HEK293 (cell line): ENCODE data around the gene CRYGA.

Experiments
- CTCF ChIA-PET: fragments of 350-600 bp; formaldehyde crosslinking; extraction: SDS; loops from one replicate; lab custom pipeline; 2021; ENCODE audit warnings: antibody characterized with exemption; lab: Yijun Ruan, JAX
- POLR2A ChIA-PET: fragments of 300-600 bp; formaldehyde crosslinking; extraction: SDS; loops from one replicate; lab custom pipeline; 2020; ENCODE audit warnings: antibody characterized with exemption, inconsistent platforms; lab: Yijun Ruan, JAX
- H3K27ac ChIP-seq: fragments of 200-500 bp; sonication (Bioruptor generic); 2 replicates; pipeline ENCODE4 v1.5.1; 2014; ENCODE audit warnings: low read depth, low read length, control low read depth, inconsistent platforms; ENCODE audit errors: extremely low read depth
- H3K36me3 ChIP-seq, 2 experiments: fragments of 200-500 bp in 1 of 2; sonication (Bioruptor generic) in 1 of 2; 1 replicate in 1 of 2; 2 replicates in 1 of 2; pipeline ENCODE4 v1.5.1; 2014 to 2017; ENCODE audit warnings: inconsistent platforms in 2 of 2, low read length in 2 of 2; ENCODE audit not compliant: control insufficient read depth in 2 of 2, insufficient read depth in 1 of 2
- H3K4me1 ChIP-seq: fragments of 200-500 bp; sonication (Bioruptor generic); 2 replicates; pipeline ENCODE4 v1.5.1; 2014; ENCODE audit warnings: mild to moderate bottlenecking, low read length, inconsistent platforms; ENCODE audit not compliant: control insufficient read depth, insufficient read depth
- H3K4me3 ChIP-seq: 2 replicates; pipeline ENCODE4 v1.5.1; 2011; ENCODE audit warnings: low read depth, mild to moderate bottlenecking, control low read depth, low read length, moderate library complexity
- H3K9me3 ChIP-seq: fragments of 200-500 bp; sonication (Bioruptor generic); 2 replicates; pipeline ENCODE4 v1.5.1; 2014; ENCODE audit warnings: low read depth, low read length, inconsistent platforms; ENCODE audit not compliant: control insufficient read depth, insufficient read depth
- BCL6B ChIP-seq: fragments of 450-650 bp; formaldehyde crosslinking; IDR thresholded peaks from 2 replicates; pipeline ENCODE4 v1.5.1; 2017; ENCODE audit warnings: missing biosample characterization, missing genetic modification characterization
- CTCF ChIP-seq: fragments of 450-650 bp; formaldehyde crosslinking; IDR thresholded peaks from 2 replicates; pipeline ENCODE4 v1.5.1; 2016; ENCODE audit warnings: missing biosample characterization, missing genetic modification characterization
- KLF9 ChIP-seq: fragments of 450-650 bp; formaldehyde crosslinking; IDR thresholded peaks from 2 replicates; pipeline ENCODE4 v1.5.1; 2016; ENCODE audit warnings: missing biosample characterization, missing genetic modification characterization, low read depth
- RBAK ChIP-seq: fragments of 450-650 bp; formaldehyde crosslinking; IDR thresholded peaks from 2 replicates; pipeline ENCODE4 v1.5.1; 2016; ENCODE audit warnings: missing biosample characterization, missing genetic modification characterization
- REPIN1 ChIP-seq: fragments of 450-650 bp; formaldehyde crosslinking; IDR thresholded peaks from 2 replicates; pipeline ENCODE4 v1.5.1; 2017; ENCODE audit warnings: missing biosample characterization, missing genetic modification characterization, low read depth
- SCRT1 ChIP-seq: fragments of 450-650 bp; formaldehyde crosslinking; IDR thresholded peaks from 2 replicates; pipeline ENCODE4 v1.5.1; 2016; ENCODE audit warnings: missing biosample characterization, missing genetic modification characterization, borderline replicate concordance
- ZBTB11 ChIP-seq: fragments of 450-650 bp; formaldehyde crosslinking; conservative IDR thresholded peaks from 2 replicates; pipeline ENCODE4 v1.5.1; 2016; ENCODE audit warnings: low read depth, missing biosample characterization, missing genetic modification characterization
- ZBTB7A ChIP-seq: fragments of 450-650 bp; formaldehyde crosslinking; IDR thresholded peaks from 2 replicates; pipeline ENCODE4 v1.5.1; 2016; ENCODE audit warnings: low read depth, missing biosample characterization, missing genetic modification characterization
- ZFP37 ChIP-seq: fragments of 450-650 bp; formaldehyde crosslinking; IDR thresholded peaks from 2 replicates; pipeline ENCODE4 v1.5.1; 2016; ENCODE audit warnings: missing biosample characterization, missing genetic modification characterization
- ZNF146 ChIP-seq: fragments of 450-650 bp; formaldehyde crosslinking; IDR thresholded peaks from 2 replicates; pipeline ENCODE4 v1.5.1; 2016; ENCODE audit warnings: missing biosample characterization, missing genetic modification characterization
- ZNF19 ChIP-seq: fragments of 450-650 bp; formaldehyde crosslinking; IDR thresholded peaks from 2 replicates; pipeline ENCODE4; 2016; ENCODE audit warnings: missing biosample characterization, missing genetic modification characterization, low read depth
- ZNF239 ChIP-seq: fragments of 450-650 bp; formaldehyde crosslinking; IDR thresholded peaks from 2 replicates; pipeline ENCODE4 v1.5.1; 2016; ENCODE audit warnings: missing biosample characterization, missing genetic modification characterization
- ZNF280D ChIP-seq: fragments of 450-650 bp; formaldehyde crosslinking; IDR thresholded peaks from 2 replicates; pipeline ENCODE4 v1.5.1; 2016; ENCODE audit warnings: missing biosample characterization, missing genetic modification characterization
- ZNF302 ChIP-seq: fragments of 450-650 bp; formaldehyde crosslinking; IDR thresholded peaks from 2 replicates; pipeline ENCODE4 v1.5.1; 2016; ENCODE audit warnings: missing biosample characterization, missing genetic modification characterization, low read depth
- ZNF404 ChIP-seq: fragments of 450-650 bp; formaldehyde crosslinking; IDR thresholded peaks from 2 replicates; pipeline ENCODE4 v1.5.1; 2017; ENCODE audit warnings: missing biosample characterization, missing genetic modification characterization
- ZNF530 ChIP-seq: fragments of 450-650 bp; formaldehyde crosslinking; IDR thresholded peaks from 2 replicates; pipeline ENCODE4 v1.5.1; 2016; ENCODE audit warnings: low read depth, missing biosample characterization, missing genetic modification characterization
- ZNF621 ChIP-seq: fragments of 450-650 bp; formaldehyde crosslinking; IDR thresholded peaks from 2 replicates; pipeline ENCODE4 v1.5.1; 2017; ENCODE audit warnings: missing biosample characterization, missing genetic modification characterization
- ZNF626 ChIP-seq: fragments of 450-650 bp; sonication (Bioruptor Pico); formaldehyde crosslinking; IDR thresholded peaks from 2 replicates; pipeline ENCODE4 v1.5.1; 2018; ENCODE audit warnings: missing biosample characterization, missing genetic modification characterization, inconsistent platforms
- ZNF664 ChIP-seq: fragments of 450-650 bp; formaldehyde crosslinking; IDR thresholded peaks from 2 replicates; pipeline ENCODE4 v1.5.1; 2016; ENCODE audit warnings: missing biosample characterization, missing genetic modification characterization
- ZSCAN30 ChIP-seq: fragments of 450-650 bp; IDR thresholded peaks from 2 replicates; pipeline ENCODE4 v1.5.1; 2018; ENCODE audit warnings: missing biosample characterization, mild to moderate bottlenecking, missing genetic modification characterization, moderate library complexity

CRYGA gene

GRCh38 chr2:208189069-208189809 is 25.9 kb upstream of the CRYGA start:
- Histone ChIP-seq H3K4me1 (no peaks in the 10 kb centered on the region; the same call in 1 of the 2 replicates), H3K27ac (no peak overlapping the region), H3K36me3 (no peaks in the 10 kb centered on the region), H3K9me3 (no peaks in the 10 kb centered on the region)
- ChIA-PET POLR2A (no interaction called here), CTCF (interaction anchor here (2.8 kb wide), 1 partner anchor 14 kb away, joined by 10 read pairs; no protein-coding TSS in a partner anchor)
- no peak for TF ChIP-seq REPIN1 (tag by site-specific recombination)
- no peak for TF ChIP-seq ZBTB7A (tag by site-specific recombination)
- TF ChIP-seq SCRT1 (tag by site-specific recombination): no peak
- TF ChIP-seq ZNF404 (tag by site-specific recombination): no peak
- no peak for TF ChIP-seq ZBTB11 (tag by site-specific recombination)
- TF ChIP-seq ZNF19 (tag by site-specific recombination): no peak
- no peak for TF ChIP-seq ZSCAN30
- TF ChIP-seq ZNF302 (tag by site-specific recombination): no peak
- no peak for TF ChIP-seq ZNF621 (tag by site-specific recombination)
- TF ChIP-seq ZFP37 (tag by site-specific recombination): no peak
- no peak for TF ChIP-seq ZNF146
- no peak for TF ChIP-seq BCL6B (tag by site-specific recombination)
- no peak for TF ChIP-seq KLF9 (tag by site-specific recombination)
- no peak for TF ChIP-seq ZNF530 (tag by site-specific recombination)
- TF ChIP-seq CTCF (tag by site-specific recombination): no peak
- TF ChIP-seq ZNF664 (tag by site-specific recombination): no peak
- no peak for TF ChIP-seq ZNF239
- TF ChIP-seq ZNF280D (tag by site-specific recombination): no peak
- no peak for TF ChIP-seq RBAK (tag by site-specific recombination)
- no peak for TF ChIP-seq ZNF626 (tag by site-specific recombination)
- TF ChIP-seq, all 188 proteins: peak for 0
- no peak overlapping the region for H3K4me3 ChIP-seq
